Dermis lymphatic vessel endothelial cell (primary cell): ENCODE measurements around the gene ARHGAP27. TPM values are rescaled to one million over a fixed set of nuclear protein-coding genes. Genes with fewer than 3 reads are reported as not detected.

ENCODE experiments used
- total RNA-seq: library from RNA; depleted of rRNA; stranded (reverse); fragments of >200 nt; gene quantifications from 2 replicates; pipeline ENCODE4 v1.2.1, GENCODE V29; 2014

Gene ARHGAP27, protein sequence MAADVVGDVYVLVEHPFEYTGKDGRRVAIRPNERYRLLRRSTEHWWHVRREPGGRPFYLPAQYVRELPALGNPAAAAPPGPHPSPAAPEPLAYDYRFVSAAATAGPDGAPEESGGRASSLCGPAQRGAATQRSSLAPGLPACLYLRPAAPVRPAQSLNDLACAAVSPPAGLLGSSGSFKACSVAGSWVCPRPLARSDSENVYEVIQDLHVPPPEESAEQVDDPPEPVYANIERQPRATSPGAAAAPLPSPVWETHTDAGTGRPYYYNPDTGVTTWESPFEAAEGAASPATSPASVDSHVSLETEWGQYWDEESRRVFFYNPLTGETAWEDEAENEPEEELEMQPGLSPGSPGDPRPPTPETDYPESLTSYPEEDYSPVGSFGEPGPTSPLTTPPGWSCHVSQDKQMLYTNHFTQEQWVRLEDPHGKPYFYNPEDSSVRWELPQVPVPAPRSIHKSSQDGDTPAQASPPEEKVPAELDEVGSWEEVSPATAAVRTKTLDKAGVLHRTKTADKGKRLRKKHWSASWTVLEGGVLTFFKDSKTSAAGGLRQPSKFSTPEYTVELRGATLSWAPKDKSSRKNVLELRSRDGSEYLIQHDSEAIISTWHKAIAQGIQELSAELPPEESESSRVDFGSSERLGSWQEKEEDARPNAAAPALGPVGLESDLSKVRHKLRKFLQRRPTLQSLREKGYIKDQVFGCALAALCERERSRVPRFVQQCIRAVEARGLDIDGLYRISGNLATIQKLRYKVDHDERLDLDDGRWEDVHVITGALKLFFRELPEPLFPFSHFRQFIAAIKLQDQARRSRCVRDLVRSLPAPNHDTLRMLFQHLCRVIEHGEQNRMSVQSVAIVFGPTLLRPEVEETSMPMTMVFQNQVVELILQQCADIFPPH
- 24.1 and 31.4 TPM in 2 replicates for total RNA-seq

DNA sequence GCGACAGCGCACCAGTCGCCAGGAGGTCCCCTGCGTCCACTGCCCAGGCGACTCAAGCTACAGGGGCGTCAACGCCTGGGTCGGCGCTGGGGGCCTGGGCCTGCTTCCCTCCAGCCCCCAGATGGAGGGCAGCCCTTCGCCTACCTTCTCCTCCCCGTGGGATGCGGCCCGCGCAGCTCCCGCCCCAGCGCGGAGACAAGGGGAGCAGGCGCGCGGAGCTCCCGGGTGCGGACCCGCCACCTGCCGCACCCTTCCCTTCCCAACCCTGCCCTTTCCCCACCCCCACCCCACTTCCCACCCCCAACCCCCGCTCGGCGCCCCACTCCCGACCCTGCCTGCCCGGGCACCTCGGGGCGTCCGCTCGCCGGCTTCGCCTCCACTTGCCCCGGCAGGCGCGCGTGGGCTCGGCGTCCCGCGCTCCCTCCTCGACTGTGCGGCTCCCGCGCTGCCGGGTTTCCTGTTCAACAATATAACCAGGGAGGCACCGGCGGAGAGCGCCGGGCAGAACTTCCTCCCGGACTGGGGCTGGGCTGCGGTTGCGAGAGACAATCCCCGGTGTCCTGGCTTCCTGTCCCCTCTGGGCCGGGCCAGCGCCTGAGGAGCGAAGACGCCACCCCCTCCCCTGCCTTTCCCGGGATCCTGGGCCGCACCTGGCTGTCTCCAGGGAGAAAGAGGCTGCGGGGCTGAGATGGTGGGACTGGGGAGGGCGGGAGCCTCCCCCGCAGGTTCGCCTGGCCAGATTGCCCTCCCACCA is at the start of gene ARHGAP27:
Gene ARHGAP27 (minus strand): TSS at position 466 of the 754 bp plus-strand sequence. CDS start 2,591 bp downstream, outside the sequence.

Other genes with a start within 250 kb of the ARHGAP27 start
- 0.98 and 2.1 TPM in 2 replicates for gene FMNL1, start 211.0 kb downstream of the ARHGAP27 start, total RNA-seq
- under 0.01 TPM in 1 of 2 replicates, not detected in the other for gene SPATA32, start 170.8 kb downstream of the ARHGAP27 start, total RNA-seq
- 1.6 and 1.7 TPM in 2 replicates for gene MAP3K14, start 115.8 kb downstream of the ARHGAP27 start, total RNA-seq
- 16.2 and 20.0 TPM in 2 replicates for gene PLEKHM1, start 57.9 kb upstream of the ARHGAP27 start, total RNA-seq